ENCODE data around the gene AK3. TPM values are rescaled to one million over a fixed set of nuclear protein-coding genes. Genes with fewer than 3 reads are reported as not detected.

AK3 gene
- total and polyA plus RNA-seq, 9 of the 15 experiments (the other 6 are each of a cell fraction or from before 2014, with no cell fraction given) = 12.2 to 78.6 (median 41.8) TPM

DNA sequence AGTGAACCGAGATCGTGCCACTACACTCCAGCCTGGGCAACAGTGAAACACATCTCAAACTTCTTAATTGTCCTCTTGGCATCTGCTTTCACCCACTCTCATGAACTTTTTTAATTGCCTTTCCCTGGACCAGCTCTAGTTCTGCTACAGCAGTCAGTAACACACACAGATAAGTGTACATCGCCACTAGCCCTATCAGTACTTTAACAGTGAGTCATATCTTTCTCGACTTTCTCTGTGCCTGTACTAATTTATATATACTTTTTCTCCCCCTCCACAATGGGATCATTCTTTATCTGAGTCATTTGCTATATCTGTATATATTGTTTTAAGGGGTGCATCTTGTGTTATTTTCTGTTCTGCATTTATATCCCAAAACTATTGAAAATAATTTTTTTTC is 54.9 kb downstream of the AK3 start (continued):
- TF ChIP-seq RBM25 (IDR thresholded peaks at IDR 0.05; ENCODE audit: low read depth, low read length, severe bottlenecking) (no peak), GTF2E2 (tag; IDR thresholded peaks at IDR 0.05) (no peak)

DNA sequence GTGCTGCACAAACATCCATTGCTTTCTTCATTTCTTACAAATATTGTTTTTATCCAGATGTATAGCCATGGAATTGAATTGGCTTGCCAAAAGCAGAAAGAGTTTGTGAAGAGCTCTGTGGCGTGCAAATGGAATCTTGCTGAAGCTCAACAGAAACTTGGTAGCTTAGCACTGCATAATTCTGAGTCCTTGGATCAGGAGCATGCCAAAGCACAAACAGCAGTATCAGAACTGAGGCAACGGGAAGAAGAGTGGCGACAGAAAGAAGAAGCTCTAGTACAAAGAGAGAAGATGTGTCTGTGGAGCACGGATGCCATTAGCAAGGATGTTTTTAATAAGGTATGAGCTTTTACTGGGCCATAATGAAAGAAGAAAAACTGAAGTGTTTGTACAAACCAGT is 56.2 kb downstream of the AK3 start:
- Histone ChIP-seq H3K4me2 (ENCODE audit: insufficient read depth, low read length) (no peak overlapping the region), H3K4me1 (replicated peaks in 1 of 2; ENCODE audit: control insufficient read depth in 2 of 2, insufficient read depth in 2 of 2, low read length in 2 of 2) (peaks cover 3 to 24% of the 10 kb centered on the region in 2 experiments; a peak in 4 of 5 replicates), H3K9me1 (ENCODE audit: control insufficient read depth, insufficient read depth, low read length) (no peaks in the 10 kb centered on the region), H3K9me3 (replicated peaks; ENCODE audit: control insufficient read depth, insufficient read depth, low read depth, low read length) (no peaks in the 10 kb centered on the region), H3K36me3 (ENCODE audit: control insufficient read depth, insufficient read depth, low read length) (peaks cover 38% of the 10 kb centered on the region; the same call in 2 of the 3 replicates), H3K79me2 (ENCODE audit: control insufficient read depth, insufficient read depth, low read length) (peaks cover 57% of the 10 kb centered on the region), H3K4me3 (no peak overlapping the region), H4K20me1 (replicated peaks; ENCODE audit: control insufficient read depth, insufficient read depth, low read length) (no peaks in the 10 kb centered on the region), H3K27me3 (ENCODE audit: control insufficient read depth in 2 of 2, insufficient read depth in 2 of 2, low read length in 2 of 2) (no peaks in the 10 kb centered on the region), H3K27ac (ENCODE audit: extremely low read depth, low read depth, low read length) (peak overlapping the region; percentile 6; the same call in 1 of the 3 replicates), H3K9ac (ENCODE audit: insufficient read depth in 1 of 2, low read depth in 2 of 2, low read length in 2 of 2) (no peak overlapping the region), H2AFZ (ENCODE audit: low read depth, low read length) (no peak overlapping the region)
- CTCF ChIA-PET (ENCODE audit: low intra/inter-chr PET ratio) = no interaction called here
- in situ Hi-C loops (cut with MboI) = no loop called here
- BruUV-seq (replicated peaks) = no TSS peak
- intact Hi-C loops (cut with micrococcal nuclease) = no loop called here
- ATAC-seq (no peak; the same call in 2 of the 3 replicates), FAIRE-seq (no peak), DNase-seq (ENCODE audit: extremely low read depth in 1 of 4, low spot score in 3 of 4) (no peak)
- POLR2A ChIA-PET = interaction anchor here (1.3 kb wide), 1 partner anchor 19 kb away, joined by 4 read pairs; the partner anchor contains the start of gene SPATA6L
- WGBS (ENCODE audit: insufficient coverage, low coverage, missing lambda C conversion rate) = 57% methylated on average over 4 of the region's 4 CpGs
- TF ChIP-seq, protein P1, sequence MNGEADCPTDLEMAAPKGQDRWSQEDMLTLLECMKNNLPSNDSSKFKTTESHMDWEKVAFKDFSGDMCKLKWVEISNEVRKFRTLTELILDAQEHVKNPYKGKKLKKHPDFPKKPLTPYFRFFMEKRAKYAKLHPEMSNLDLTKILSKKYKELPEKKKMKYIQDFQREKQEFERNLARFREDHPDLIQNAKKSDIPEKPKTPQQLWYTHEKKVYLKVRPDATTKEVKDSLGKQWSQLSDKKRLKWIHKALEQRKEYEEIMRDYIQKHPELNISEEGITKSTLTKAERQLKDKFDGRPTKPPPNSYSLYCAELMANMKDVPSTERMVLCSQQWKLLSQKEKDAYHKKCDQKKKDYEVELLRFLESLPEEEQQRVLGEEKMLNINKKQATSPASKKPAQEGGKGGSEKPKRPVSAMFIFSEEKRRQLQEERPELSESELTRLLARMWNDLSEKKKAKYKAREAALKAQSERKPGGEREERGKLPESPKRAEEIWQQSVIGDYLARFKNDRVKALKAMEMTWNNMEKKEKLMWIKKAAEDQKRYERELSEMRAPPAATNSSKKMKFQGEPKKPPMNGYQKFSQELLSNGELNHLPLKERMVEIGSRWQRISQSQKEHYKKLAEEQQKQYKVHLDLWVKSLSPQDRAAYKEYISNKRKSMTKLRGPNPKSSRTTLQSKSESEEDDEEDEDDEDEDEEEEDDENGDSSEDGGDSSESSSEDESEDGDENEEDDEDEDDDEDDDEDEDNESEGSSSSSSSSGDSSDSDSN (IDR thresholded peaks at IDR 0.05; ENCODE audit: borderline replicate concordance in 1 of 2, low read depth in 2 of 2, low read length in 2 of 2) = no peak

All from K562 (cell line).